Measurements from ENCODE around the gene DBNDD2.
A peak's percentile ranks its signal among the peaks of the same experiment; 100 is the strongest.

DNA sequence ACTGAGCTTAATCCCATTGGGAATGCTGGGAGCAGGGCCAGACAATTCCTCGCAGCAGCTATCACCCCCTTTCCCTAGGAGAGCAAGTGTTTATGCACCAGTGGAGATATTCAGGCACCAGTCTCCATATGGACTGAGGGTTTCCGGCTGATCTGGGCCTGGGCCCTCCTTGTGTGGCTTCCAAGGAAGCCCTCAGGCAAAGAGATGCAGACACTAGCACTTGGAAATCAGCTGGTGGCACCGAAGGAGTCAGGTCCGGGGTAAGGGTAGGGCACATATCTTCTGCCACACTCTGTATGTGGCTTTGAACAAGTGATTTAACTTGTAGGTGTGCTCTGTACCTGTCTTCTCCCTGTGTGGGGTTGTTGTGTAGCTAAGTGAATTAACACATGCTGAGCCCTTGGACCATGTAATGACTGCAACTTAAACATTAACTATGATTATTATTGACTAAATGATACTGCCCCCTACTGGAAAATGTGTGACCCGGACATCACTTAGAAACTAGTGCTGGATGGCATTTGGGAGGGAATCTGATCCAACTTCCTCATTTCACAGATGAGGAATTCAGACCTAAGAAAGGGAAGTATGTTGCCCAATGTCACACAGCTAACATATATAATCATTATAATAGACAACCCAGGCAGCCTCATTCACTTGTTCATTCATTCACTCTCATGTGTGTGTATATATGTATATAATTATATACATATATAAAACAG, 42.2 kb downstream of the DBNDD2 start:
- TF ChIP-seq, protein P1, sequence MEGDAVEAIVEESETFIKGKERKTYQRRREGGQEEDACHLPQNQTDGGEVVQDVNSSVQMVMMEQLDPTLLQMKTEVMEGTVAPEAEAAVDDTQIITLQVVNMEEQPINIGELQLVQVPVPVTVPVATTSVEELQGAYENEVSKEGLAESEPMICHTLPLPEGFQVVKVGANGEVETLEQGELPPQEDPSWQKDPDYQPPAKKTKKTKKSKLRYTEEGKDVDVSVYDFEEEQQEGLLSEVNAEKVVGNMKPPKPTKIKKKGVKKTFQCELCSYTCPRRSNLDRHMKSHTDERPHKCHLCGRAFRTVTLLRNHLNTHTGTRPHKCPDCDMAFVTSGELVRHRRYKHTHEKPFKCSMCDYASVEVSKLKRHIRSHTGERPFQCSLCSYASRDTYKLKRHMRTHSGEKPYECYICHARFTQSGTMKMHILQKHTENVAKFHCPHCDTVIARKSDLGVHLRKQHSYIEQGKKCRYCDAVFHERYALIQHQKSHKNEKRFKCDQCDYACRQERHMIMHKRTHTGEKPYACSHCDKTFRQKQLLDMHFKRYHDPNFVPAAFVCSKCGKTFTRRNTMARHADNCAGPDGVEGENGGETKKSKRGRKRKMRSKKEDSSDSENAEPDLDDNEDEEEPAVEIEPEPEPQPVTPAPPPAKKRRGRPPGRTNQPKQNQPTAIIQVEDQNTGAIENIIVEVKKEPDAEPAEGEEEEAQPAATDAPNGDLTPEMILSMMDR (IDR thresholded peaks at IDR 0.05), result peak in 3 of 4 experiments; percentile 40 to 51 (median 50)
- no peak for TF ChIP-seq POLR2A (IDR thresholded peaks at IDR 0.05)
- TF ChIP-seq POLR2AphosphoS5 (IDR thresholded peaks at IDR 0.05), result no peak
